Amniotic stem cell (primary cell): Measurements from ENCODE around the gene CCDC141.
"Not testable (repeated sequence)": the region's sequence is repeated elsewhere in the genome, so short reads cannot be mapped to it uniquely, and the experiment has no call there.

Experiments used
- DNase-seq: peaks from one replicate; lab custom pipeline; 2025; lab: John Stamatoyannopoulos, UW

CCDC141 gene

GRCh38 chr2:179049546-179050311, at the start of gene CCDC141:
Gene CCDC141, minus strand, starts transcription at chr2:179050137. Its CDS starts 196 bp downstream, at chr2:179049941.
- DNase-seq, result no peak

GRCh38 chr2:179098080-179098689, 48.2 kb upstream of the CCDC141 start:
- DNase-seq, result no peak

GRCh38 chr2:179097131-179097530, 47.2 kb upstream of the CCDC141 start:
- no peak for DNase-seq

- DNase-seq, result no peak
These were observed 46.2 kb upstream of the CCDC141 start for GRCh38 chr2:179096090-179096489.

GRCh38 chr2:179092912-179093311, 43.0 kb upstream of the CCDC141 start:
- not testable (repeated sequence) for DNase-seq

- no peak for DNase-seq
These were observed 32.8 kb upstream of the CCDC141 start for GRCh38 chr2:179082697-179083096.

- DNase-seq, result no peak
These were observed 32.0 kb upstream of the CCDC141 start for GRCh38 chr2:179081954-179082353.

GRCh38 chr2:179072527-179072926, 22.6 kb upstream of the CCDC141 start:
- no peak for DNase-seq

- DNase-seq, result no peak
These were observed 21.9 kb upstream of the CCDC141 start for GRCh38 chr2:179071810-179072355.

- DNase-seq, result no peak
These were observed 21.0 kb upstream of the CCDC141 start for GRCh38 chr2:179070895-179071294.

GRCh38 chr2:179069685-179070084, 19.7 kb upstream of the CCDC141 start:
- DNase-seq, result no peak

GRCh38 chr2:179068991-179069643, 19.2 kb upstream of the CCDC141 start:
- no peak for DNase-seq

- DNase-seq, result no peak
These were observed 9.2 kb upstream of the CCDC141 start for GRCh38 chr2:179059026-179059700.

- no peak for DNase-seq
These were observed 7.8 kb upstream of the CCDC141 start for GRCh38 chr2:179057737-179058136.

- DNase-seq, result not testable (repeated sequence)
These were observed 3.6 kb upstream of the CCDC141 start for GRCh38 chr2:179053568-179053967.

- DNase-seq, result no peak
These were observed 1.3 kb upstream of the CCDC141 start for GRCh38 chr2:179051250-179051649.

GRCh38 chr2:179050755-179051154, 818 bp upstream of the CCDC141 start:
- DNase-seq, result no peak

- DNase-seq, result no peak
These were observed 763 bp downstream of the CCDC141 start for GRCh38 chr2:179049203-179049545.

- DNase-seq, result no peak
These were observed 1.8 kb downstream of the CCDC141 start for GRCh38 chr2:179048099-179048498.

- DNase-seq, result not testable (repeated sequence)
These were observed 4.3 kb downstream of the CCDC141 start for GRCh38 chr2:179045602-179046001.

- no peak for DNase-seq
These were observed 5.4 kb downstream of the CCDC141 start for GRCh38 chr2:179044500-179044899.

- no peak for DNase-seq
These were observed 12.1 kb downstream of the CCDC141 start for GRCh38 chr2:179037807-179038206.
